Activated naive CD4-positive, alpha-beta T cell (primary cell): Measurements from ENCODE around the gene MYO1E.

Source experiments
- DNase-seq, 4 experiments: peaks; one replicate each; lab custom pipeline; 2025; lab: John Stamatoyannopoulos, UW

The MYO1E gene

GRCh38 chr15:59194639-59195325 lies 177.9 kb downstream of the MYO1E start:
- no peak for DNase-seq

- no peak for DNase-seq
Measured at GRCh38 chr15:59191855-59192237, 180.8 kb downstream of the MYO1E start.

- no peak for DNase-seq
Measured at GRCh38 chr15:59190291-59190690, 182.4 kb downstream of the MYO1E start.

DNA sequence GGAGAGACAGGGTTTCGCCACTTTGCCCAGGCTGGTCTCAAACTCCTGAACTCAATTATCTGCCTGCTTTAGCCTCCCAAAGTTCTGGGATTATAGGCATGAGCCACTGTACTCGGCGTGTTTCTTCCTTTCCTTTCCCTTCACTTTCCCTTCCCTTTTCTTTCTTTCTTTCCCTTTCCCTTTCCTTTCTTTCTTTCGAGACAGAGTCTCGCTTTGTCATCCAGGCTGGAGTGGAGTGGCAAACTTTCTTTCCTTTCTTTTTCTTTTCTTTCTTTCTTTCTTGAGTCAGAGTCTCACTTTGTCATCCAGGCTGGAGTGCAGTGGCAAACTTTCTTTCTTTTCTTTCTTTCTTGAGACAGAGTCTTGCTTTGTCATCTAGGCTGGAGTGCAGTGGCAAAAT lies 183.4 kb downstream of the MYO1E start:
- no peak for DNase-seq

DNA sequence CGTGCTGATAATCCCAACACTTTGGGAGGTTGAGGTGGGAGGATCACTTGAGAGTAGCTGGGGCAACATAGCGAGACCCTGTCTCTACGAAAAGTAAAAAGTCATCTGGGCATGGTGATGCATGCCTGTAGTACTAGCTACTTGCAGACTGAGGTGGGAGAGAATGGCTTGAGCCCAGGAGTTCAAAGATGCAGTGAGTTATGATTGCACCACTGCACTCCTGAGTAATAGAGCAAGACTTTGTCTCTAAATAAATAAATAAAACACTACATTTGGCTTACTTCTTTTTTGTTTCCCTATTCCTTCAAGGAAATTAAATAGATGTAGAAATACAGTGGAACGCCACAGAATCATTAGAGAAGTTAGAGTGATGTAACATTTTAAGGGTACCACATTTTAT lies 186.2 kb downstream of the MYO1E start:
- DNase-seq, result no peak

DNA sequence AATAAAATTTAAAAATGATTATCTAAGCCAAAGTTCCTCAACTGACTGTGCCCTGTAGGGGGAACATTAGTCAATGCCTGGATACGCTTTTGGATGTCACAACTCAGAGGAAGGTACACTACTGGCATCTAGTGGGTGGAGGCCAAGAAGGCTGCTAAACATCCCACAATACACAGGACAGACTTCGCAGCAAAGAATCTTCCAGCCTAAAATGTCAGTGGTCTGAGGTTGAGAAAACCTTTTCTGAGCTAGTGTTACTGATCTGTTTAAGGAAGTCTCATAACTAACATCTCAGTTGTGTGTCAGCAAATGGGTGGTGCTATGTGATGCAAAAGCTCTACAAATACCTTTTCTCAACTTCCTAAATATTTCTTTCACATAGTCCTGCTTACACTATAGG lies 186.9 kb downstream of the MYO1E start:
- no peak for DNase-seq

- no peak for DNase-seq
Measured at GRCh38 chr15:59180945-59181600, 191.6 kb downstream of the MYO1E start.

GRCh38 chr15:59179717-59180116 lies 193.0 kb downstream of the MYO1E start:
- no peak for DNase-seq

GRCh38 chr15:59178151-59178695 lies 194.4 kb downstream of the MYO1E start:
- DNase-seq, result no peak

GRCh38 chr15:59177317-59177660 lies 195.4 kb downstream of the MYO1E start:
- no peak for DNase-seq

- no peak for DNase-seq
Measured at GRCh38 chr15:59176653-59177316, 195.9 kb downstream of the MYO1E start.

- DNase-seq, result no peak
Measured at GRCh38 chr15:59174835-59175831, 197.5 kb downstream of the MYO1E start.

- no peak for DNase-seq
Measured at GRCh38 chr15:59174151-59174834, 198.4 kb downstream of the MYO1E start.

- DNase-seq, result no peak
Measured at GRCh38 chr15:59173194-59173593, 199.5 kb downstream of the MYO1E start.

DNA sequence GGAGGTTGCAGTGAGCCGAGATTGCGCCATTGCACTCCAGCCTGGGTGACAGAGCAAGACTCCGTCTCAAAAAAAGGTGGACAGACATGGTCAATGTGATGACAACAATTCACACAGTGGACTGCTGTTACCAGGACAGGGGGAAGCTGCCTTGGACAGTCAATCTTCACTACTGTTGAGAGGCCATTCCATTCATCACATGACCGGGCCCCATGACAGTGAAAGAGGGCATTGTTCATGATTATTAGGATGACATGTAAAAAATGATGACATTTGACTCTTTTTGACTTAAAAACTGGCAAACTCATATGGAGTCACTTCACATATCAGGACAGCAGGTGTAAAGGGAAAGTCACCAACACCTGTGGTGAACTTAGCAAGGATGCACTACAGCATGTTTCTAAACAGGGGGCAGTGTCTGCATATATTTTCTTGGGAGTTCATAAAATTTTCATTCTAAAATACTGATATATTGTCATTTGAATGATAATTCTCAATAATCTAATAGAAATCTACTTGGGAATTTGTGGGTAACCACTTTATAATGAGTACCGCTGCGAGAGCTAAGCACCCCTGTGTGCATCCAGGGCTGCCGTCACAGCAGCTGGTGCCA lies 200.3 kb downstream of the MYO1E start:
- DNase-seq, result no peak

GRCh38 chr15:59171067-59171397 lies 201.6 kb downstream of the MYO1E start:
- DNase-seq, result no peak

DNA sequence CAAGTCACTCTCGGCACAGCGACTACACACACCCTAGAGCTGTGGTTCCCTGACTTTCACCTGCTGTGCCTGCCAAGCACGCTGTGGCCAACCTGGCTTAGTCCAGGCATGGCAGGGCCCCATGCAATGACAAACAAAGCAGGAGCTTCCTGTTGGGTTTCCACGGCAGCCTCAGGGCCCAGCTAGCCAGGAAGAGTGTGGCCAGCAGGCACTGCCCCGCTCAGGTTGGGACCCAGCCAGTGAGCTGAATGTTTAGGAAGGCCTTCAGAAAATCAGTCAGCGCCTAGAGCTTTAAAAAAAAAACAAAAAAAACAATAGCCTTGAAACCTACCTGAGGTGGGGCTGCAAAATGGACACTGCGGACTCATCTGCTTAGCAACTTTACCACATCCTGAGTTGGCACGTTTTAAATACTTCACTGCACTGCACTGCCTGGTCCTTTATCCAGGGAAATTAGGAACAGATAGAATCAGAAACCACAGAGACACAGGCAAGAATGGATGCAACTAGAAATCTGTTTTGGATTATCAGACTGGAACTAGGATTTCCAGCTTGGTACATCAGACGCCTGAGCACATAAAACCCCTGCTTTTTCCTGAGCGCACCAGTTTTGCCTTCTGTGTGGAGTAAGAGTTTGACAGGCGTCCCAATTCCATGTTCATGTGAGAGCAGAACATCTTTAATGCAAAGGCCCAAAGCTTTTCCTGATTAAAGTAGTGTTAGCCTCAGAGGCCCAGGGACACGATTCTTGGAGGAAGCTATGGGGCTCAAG lies 202.2 kb downstream of the MYO1E start:
- DNase-seq, result no peak

GRCh38 chr15:59169251-59169708 lies 203.4 kb downstream of the MYO1E start:
- DNase-seq, result no peak

DNA sequence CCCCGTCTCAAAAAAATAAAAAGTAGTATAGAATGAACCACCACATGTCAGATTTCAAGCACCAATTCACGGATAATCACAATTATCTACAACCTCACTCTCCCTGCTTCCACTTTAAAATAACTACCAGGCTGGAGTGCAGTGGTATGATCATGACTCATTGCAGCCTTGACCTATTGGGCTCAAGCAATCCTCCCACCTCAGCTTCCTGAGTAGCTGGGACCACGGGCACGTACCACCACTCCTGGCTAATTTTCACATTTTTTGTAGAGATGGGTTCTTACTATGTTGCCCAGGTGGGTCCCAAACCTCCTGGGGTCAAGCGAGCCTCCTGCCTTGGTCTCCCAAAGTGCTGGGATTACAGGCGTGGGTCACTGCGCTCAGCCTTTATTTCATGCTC lies 204.1 kb downstream of the MYO1E start:
- no peak for DNase-seq

- DNase-seq, result no peak
Measured at GRCh38 chr15:59166601-59167265, 205.9 kb downstream of the MYO1E start.
